Heart left ventricle (tissue), 16 donors: ENCODE data around the gene ANXA2. TPM values are rescaled to one million over a fixed set of nuclear protein-coding genes. Genes with fewer than 3 reads are reported as not detected.

Experiments used
- ATAC-seq, 4 donors: fragments of 200-7000 bp; cut with Tn5 transposase; one replicate each; pipeline ENCODE4 v1.9.1; 2020 to 2022; ENCODE audit warnings: moderate library complexity in 4 of 4, mild to moderate bottlenecking in 3 of 4, moderate number of reproducible peaks in 1 of 4
- DNase-seq, 5 donors: peaks; one replicate each; pipeline ENCODE4 v3.0.0-alpha.2; 2020
- H3K27ac ChIP-seq, 12 donors: fragments of 200-600 bp; sonication (generic) in 4 of 12; one replicate each; pipeline versions ENCODE4 v1.5.0 to v1.8.0; 2016 to 2022; ENCODE audit warnings: mild to moderate bottlenecking in 2 of 12
- H3K27me3 ChIP-seq, 9 donors: fragments of 200-600 bp; sonication (generic) in 2 of 9; one replicate each; pipeline versions ENCODE4 v1.5.1 to v1.8.0; 2016 to 2022; ENCODE audit warnings: mild to moderate bottlenecking in 3 of 9
- H3K36me3 ChIP-seq, 9 donors: fragments of 200-600 bp; sonication (generic) in 2 of 9; one replicate each; pipeline versions ENCODE4 v1.5.0 to v1.8.0; 2018 to 2022; ENCODE audit warnings: mild to moderate bottlenecking in 2 of 9
- H3K4me1 ChIP-seq, 12 donors: fragments of 200-600 bp; sonication (generic) in 4 of 12; one replicate each; pipeline versions ENCODE4 v1.5.0 to v1.8.0; 2016 to 2022; ENCODE audit warnings: mild to moderate bottlenecking in 3 of 12
- H3K4me3 ChIP-seq, 12 donors: fragments of 200-600 bp; sonication (generic) in 4 of 12; one replicate each; pipeline versions ENCODE4 v1.5.0 to v1.8.0; 2017 to 2022; ENCODE audit warnings: mild to moderate bottlenecking in 9 of 12, moderate library complexity in 4 of 12
- H3K9me3 ChIP-seq, 12 donors: fragments of 200-600 bp; sonication (generic) in 4 of 12; one replicate each; pipeline versions ENCODE4 v1.5.0 to v1.8.0; 2016 to 2022; ENCODE audit warnings: mild to moderate bottlenecking in 1 of 12
- POLR2A ChIP-seq, 2 donors: fragments of 450-650 bp; IDR thresholded peaks; one replicate each; pipeline ENCODE4 v1.6.1; 2017; ENCODE audit warnings: antibody characterized with exemption in 2 of 2, mild to moderate bottlenecking in 2 of 2, moderate library complexity in 2 of 2
- WGBS, 4 donors: extraction: QIAGEN DNeasy Blood & Tissue Kit in 2 of 4; methylation state at CpG; one replicate each; pipeline versions ENCODE4 v1.1.5 to v1.1.7; 2013 to 2018; 5-methylcytosine and 5-hydroxymethylcytosine counted together
- intact Hi-C, 10 donors: fragments of 100-400 bp; cut with DNase I; formaldehyde crosslinking; loops; one replicate each; pipeline versions ENCODE4 v1.11.1 to v1.14.2; 2022
- polyA plus RNA-seq, 2 donors: library from polyadenylated mRNA; stranded (reverse); fragments of 200-250 nt; gene quantifications; one replicate each; pipeline ENCODE4 v1.2.3, GENCODE V29; 2013
- total RNA-seq, 9 donors: library from RNA; depleted of rRNA in 2 of 9; stranded (reverse); fragments of >200 nt in 2 of 9; fragmentation: NEBNext Ultra II Directional in 3 of 9; extraction: Animal tissue kit (Norgen Biotek cat#: 25700) in 3 of 9; gene quantifications; one replicate each; pipeline versions ENCODE4 v1.1.0 to v1.2.4, GENCODE V29; 2016 to 2023
- TF ChIP-seq, protein P1 (sequence below), 12 donors: fragments of 200-600 bp; sonication (generic) in 4 of 12; IDR thresholded peaks; one replicate each; pipeline versions ENCODE4 v1.5.0 to v1.8.0; 2018 to 2022; ENCODE audit warnings: antibody characterized with exemption in 12 of 12, mild to moderate bottlenecking in 5 of 12
- donor health status: ischemic (EF 13 %, LVEDD 7.1; RV severe dilation, severe dysfunction).
- donor health status: healthy with polysubstance abuse.
- donor health status: DM: no; HTN: yes; CAD: no.
- donor health status: DM: no; HTN: no; CAD: no.
- donor health status: ischemic (EF 25% LVEDD 6.9; RV normal size, moderate dysfunction).
- donor health status: ischemic (EF 25% LVEDD 5.7; RV mildly dilated, moderate dysfunction).
- donor health status: healthy.
- donor health status: DM: yes; HTN: yes; CAD: no.
- donor health status: ischemic (EF 35%, LVEDD 5.7; RV mildly dilated, moderate dysfunction).
- donor health status: nonischemic (EF 11% LVEDD 7.7; RV severe dilation, severe dysfunction).
- donor health status: DM: yes; HTN: yes; CAD: no.
- donor health status: PGD.
- donor health status: ischemic (EF 29% LVEDD 5.4; RV normal size, mild dysfunction).
- donor health status: nonischemic (EF 23%, LVEDD 6.1; RV moderate dilation, normal function).

The ANXA2 gene
- total and polyA plus RNA-seq, 11 donors, result 106 to 547 (median 207) TPM

DNA sequence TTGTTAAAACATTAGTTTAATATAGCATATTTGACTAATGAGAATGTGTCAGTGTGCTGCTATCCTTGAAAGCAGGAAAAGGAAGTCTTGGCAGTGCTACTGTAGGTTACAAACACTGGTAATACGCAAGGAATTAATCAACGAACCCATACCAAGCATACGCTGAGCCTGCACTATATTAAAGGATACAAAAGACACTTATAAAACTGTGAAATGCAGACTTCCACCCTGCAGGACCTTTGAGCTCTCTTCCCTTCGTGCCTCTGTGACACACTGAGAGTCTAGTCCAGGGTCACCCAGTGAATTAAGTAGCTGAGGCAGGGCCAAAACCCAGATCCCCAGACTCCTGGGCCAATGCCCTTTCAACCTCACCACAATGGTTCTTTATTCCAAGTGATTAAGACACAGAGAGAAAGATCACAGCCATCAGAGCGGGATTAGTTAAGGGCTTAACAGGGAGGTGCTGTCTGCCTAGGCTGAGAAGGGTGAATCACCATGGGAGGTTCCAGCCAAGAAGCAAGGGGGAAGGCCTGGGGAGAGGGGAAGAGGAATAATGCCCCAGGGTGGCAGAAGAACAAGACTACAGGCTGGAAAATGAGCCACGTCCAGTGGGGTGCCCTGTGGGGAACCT is 6.8 kb downstream of the ANXA2 start:
- ATAC-seq (peak in 3 of 4 donors; percentile 41 to 84 (median 63)), DNase-seq (peak in 2 of 5 donors; percentile 44 to 73)
- no peaks in the 10 kb centered on the region for H3K9me3 ChIP-seq
- TF ChIP-seq, protein P1, sequence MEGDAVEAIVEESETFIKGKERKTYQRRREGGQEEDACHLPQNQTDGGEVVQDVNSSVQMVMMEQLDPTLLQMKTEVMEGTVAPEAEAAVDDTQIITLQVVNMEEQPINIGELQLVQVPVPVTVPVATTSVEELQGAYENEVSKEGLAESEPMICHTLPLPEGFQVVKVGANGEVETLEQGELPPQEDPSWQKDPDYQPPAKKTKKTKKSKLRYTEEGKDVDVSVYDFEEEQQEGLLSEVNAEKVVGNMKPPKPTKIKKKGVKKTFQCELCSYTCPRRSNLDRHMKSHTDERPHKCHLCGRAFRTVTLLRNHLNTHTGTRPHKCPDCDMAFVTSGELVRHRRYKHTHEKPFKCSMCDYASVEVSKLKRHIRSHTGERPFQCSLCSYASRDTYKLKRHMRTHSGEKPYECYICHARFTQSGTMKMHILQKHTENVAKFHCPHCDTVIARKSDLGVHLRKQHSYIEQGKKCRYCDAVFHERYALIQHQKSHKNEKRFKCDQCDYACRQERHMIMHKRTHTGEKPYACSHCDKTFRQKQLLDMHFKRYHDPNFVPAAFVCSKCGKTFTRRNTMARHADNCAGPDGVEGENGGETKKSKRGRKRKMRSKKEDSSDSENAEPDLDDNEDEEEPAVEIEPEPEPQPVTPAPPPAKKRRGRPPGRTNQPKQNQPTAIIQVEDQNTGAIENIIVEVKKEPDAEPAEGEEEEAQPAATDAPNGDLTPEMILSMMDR (IDR thresholded peaks at IDR 0.05), result no peak
- TF ChIP-seq POLR2A (IDR thresholded peaks at IDR 0.05), result no peak
- H3K4me3 ChIP-seq, result peak overlapping the region in 3 of 12 donors; percentile 0 to 29 (median 25)
- peaks cover 14 to 100% (median 70%) of the 10 kb centered on the region in 12 donors for H3K4me1 ChIP-seq
- peaks cover 0 to 64% (median 6%) of the 10 kb centered on the region in 9 donors for H3K36me3 ChIP-seq
- H3K27ac ChIP-seq, result peak overlapping the region; percentile 26 to 97 (median 84)
- H3K27me3 ChIP-seq, result no peaks in the 10 kb centered on the region
- intact Hi-C loops, result loop anchor here in 1 of 10 donors (5.0 kb wide), 1 partner anchor 34 kb away; no protein-coding TSS in a partner anchor
- WGBS, 4 donors, result 44 to 61% (median 48%) methylated on average over 6 of the region's 6 CpGs

DNA sequence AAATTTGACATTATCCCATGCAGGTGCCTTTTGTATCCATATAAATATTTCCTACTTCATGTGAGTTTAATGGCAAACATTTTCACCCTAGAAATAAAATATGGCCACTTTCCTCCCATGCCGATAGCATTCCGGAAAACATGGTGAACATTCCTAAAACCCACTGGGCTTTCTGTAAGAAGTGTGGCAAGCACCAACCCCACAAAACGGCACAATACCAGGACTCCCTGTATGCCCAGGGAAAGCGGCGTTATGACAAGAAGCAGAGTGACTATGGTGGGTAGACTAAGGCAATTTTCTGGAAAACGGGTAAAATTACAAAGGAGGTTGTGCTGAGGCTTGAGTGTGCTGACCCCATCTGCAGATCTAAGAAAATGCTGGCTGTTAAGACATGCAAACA is 7.6 kb downstream of the ANXA2 start:
- DNase-seq (no peak), ATAC-seq (no peak)
- peaks cover 14 to 100% (median 62%) of the 10 kb centered on the region in 12 donors for H3K4me1 ChIP-seq
- H3K27ac ChIP-seq, result peak overlapping the region in 7 of 12 donors; percentile 63 to 97 (median 91)
- intact Hi-C loops, result loop anchor here in 1 of 10 donors (5.0 kb wide), 1 partner anchor 33 kb away; no protein-coding TSS in a partner anchor
- H3K9me3 ChIP-seq, result no peaks in the 10 kb centered on the region
- peaks cover 0 to 64% (median 5%) of the 10 kb centered on the region in 9 donors for H3K36me3 ChIP-seq
- H3K27me3 ChIP-seq, result no peaks in the 10 kb centered on the region
- no peak for TF ChIP-seq POLR2A (IDR thresholded peaks at IDR 0.05)
- TF ChIP-seq, protein P1 (IDR thresholded peaks at IDR 0.05), result no peak
- 67 to 79% (median 74%) methylated on average over 6 of the region's 6 CpGs for WGBS, 4 donors
- peak overlapping the region in 4 of 12 donors; percentile 2 to 29 (median 10) for H3K4me3 ChIP-seq

DNA sequence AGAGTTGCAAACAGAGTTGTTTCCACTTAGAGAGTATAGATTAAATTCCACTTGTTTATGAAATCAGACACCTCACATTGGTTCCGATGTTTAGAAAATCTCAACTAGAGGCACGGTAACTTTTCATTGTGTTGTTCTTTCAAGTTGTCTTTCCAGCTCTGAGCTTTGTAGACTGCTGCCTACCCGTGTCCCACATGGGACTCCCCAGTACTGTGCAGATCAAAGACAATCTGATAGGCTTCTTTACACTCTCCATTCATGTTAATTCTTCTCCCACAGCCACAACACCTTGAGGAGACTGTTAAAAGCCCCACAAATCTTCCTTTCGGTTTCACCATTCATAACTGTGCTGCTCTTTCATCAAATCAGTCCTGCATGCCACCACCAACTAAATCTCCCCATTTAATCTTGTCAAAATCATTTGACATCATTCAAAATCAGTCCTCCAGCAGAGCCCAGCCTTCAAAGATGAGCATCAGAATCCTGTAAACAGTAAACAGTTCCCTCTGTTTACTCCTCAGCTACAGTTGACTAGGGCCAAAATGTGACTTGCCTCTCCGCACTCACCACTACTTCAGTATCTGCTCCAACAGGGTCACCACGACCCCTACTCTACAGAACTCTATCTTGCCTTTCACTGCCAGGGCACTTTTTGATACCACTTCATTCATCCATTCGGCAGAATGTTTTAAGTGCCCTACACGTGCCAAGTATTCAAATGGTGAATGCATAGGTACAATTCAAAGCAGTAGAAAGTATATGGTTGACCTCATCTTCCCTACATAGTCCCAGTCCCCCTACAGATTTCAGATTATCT is 8.3 kb downstream of the ANXA2 start:
- TF ChIP-seq, protein P1 (IDR thresholded peaks at IDR 0.05), result no peak
- TF ChIP-seq POLR2A (IDR thresholded peaks at IDR 0.05), result no peak
- WGBS, 4 donors, result 38 to 41% (median 39%) methylated on average over 8 of the region's 8 CpGs
- Histone ChIP-seq H3K36me3 (peaks cover 0 to 65% (median 8%) of the 10 kb centered on the region in 9 donors), H3K4me1 (peaks cover 14 to 100% (median 56%) of the 10 kb centered on the region in 12 donors), H3K4me3 (peak overlapping the region in 5 of 12 donors; percentile 2 to 24 (median 7)), H3K27ac (peak overlapping the region in 2 of 12 donors; percentile 8 to 97), H3K9me3 (no peaks in the 10 kb centered on the region), H3K27me3 (no peaks in the 10 kb centered on the region)
- ATAC-seq (no peak), DNase-seq (no peak)
- intact Hi-C loops, result loop anchor here in 1 of 10 donors (5.0 kb wide), 1 partner anchor 32 kb away; no protein-coding TSS in a partner anchor

DNA sequence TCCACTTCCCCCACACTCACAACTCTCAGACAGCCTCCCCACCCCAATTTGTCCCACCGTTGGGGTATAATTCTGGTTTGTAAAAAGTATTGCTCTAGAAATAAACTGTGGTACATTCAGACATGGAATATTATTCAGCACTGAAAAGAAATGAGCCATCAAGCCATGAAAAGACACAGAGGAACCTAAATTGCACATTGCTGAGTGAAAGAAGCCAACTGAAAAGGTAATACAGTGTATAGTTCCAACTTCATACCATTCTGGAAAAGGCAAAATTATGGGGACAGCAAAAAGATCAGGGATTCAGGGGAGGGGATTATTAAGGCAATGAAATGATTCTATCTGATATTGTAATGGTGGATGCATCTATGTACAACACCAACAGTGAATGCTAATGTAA is 10.5 kb downstream of the ANXA2 start:
- Histone ChIP-seq H3K36me3 (peaks cover 0 to 73% (median 20%) of the 10 kb centered on the region in 9 donors), H3K9me3 (no peaks in the 10 kb centered on the region), H3K27me3 (no peaks in the 10 kb centered on the region), H3K27ac (no peak overlapping the region), H3K4me1 (peaks cover 7 to 99% (median 49%) of the 10 kb centered on the region in 12 donors), H3K4me3 (no peak overlapping the region)
- DNase-seq, result no peak
- intact Hi-C loops, result no loop called here
- TF ChIP-seq, protein P1 (IDR thresholded peaks at IDR 0.05), result no peak
- TF ChIP-seq POLR2A (IDR thresholded peaks at IDR 0.05), result no peak
- ATAC-seq, result no peak
- 80 to 96% (median 92%) methylated on average over 1 of the region's 1 CpG for WGBS, 4 donors
